Chondrocyte (in vitro differentiated cells): ENCODE measurements around the gene RABGAP1L. TPM values are rescaled to one million over a fixed set of nuclear protein-coding genes. Genes with fewer than 3 reads are reported as not detected.
"Not testable (repeated sequence)": the region's sequence is repeated elsewhere in the genome, so short reads cannot be mapped to it uniquely, and the experiment has no call there.

Source experiments
- DNase-seq: peaks from one replicate; pipeline ENCODE4 v3.0.0; 2021; ENCODE audit warnings: mixed read lengths, low spot score
- H3K27ac Mint-ChIP-seq: one replicate; pipeline ENCODE4 v1.8.0; 2021; ENCODE audit warnings: mild to moderate bottlenecking, moderate library complexity, mixed read lengths; ENCODE audit not compliant: unreplicated experiment
- H3K27me3 Mint-ChIP-seq: 2 replicates; pipeline ENCODE4 v1.8.0; 2021; ENCODE audit warnings: low read depth, mixed read lengths
- H3K36me3 Mint-ChIP-seq: 2 replicates; pipeline ENCODE4 v1.8.0; 2021; ENCODE audit warnings: low read depth, mixed read lengths
- H3K4me1 Mint-ChIP-seq: 2 replicates; pipeline ENCODE4 v1.8.0; 2021; ENCODE audit warnings: low read depth, mild to moderate bottlenecking, mixed read lengths
- H3K4me3 Mint-ChIP-seq: one replicate; pipeline ENCODE4 v1.8.0; 2021; ENCODE audit warnings: mild to moderate bottlenecking, moderate library complexity, mixed read lengths; ENCODE audit not compliant: unreplicated experiment
- H3K9me3 Mint-ChIP-seq: 2 replicates; pipeline ENCODE4 v1.8.0; 2021; ENCODE audit warnings: low read depth, mixed read lengths
- total RNA-seq: library from RNA; stranded (reverse); gene quantifications from 3 replicates; pipeline ENCODE4 v1.2.1, GENCODE V29; 2021
- TF ChIP-seq, protein P1 (sequence below): fragments of 200-600 bp; sonication (generic); IDR thresholded peaks from 2 replicates; pipeline ENCODE4 v1.5.0; 2021; ENCODE audit warnings: antibody characterized with exemption, mild to moderate bottlenecking, moderate library complexity

RABGAP1L gene
- total RNA-seq, 1 donor from 2014 or later: 27.1 TPM

- TF ChIP-seq, protein P1, sequence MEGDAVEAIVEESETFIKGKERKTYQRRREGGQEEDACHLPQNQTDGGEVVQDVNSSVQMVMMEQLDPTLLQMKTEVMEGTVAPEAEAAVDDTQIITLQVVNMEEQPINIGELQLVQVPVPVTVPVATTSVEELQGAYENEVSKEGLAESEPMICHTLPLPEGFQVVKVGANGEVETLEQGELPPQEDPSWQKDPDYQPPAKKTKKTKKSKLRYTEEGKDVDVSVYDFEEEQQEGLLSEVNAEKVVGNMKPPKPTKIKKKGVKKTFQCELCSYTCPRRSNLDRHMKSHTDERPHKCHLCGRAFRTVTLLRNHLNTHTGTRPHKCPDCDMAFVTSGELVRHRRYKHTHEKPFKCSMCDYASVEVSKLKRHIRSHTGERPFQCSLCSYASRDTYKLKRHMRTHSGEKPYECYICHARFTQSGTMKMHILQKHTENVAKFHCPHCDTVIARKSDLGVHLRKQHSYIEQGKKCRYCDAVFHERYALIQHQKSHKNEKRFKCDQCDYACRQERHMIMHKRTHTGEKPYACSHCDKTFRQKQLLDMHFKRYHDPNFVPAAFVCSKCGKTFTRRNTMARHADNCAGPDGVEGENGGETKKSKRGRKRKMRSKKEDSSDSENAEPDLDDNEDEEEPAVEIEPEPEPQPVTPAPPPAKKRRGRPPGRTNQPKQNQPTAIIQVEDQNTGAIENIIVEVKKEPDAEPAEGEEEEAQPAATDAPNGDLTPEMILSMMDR: no peak
- Mint-ChIP-seq H3K27me3 (no peaks in the 10 kb centered on the region), H3K9me3 (peaks cover 13% of the 10 kb centered on the region), H3K27ac (no peak overlapping the region), H3K4me3 (no peak overlapping the region), H3K4me1 (peaks cover 3% of the 10 kb centered on the region), H3K36me3 (peaks cover 9% of the 10 kb centered on the region)
- DNase-seq: no peak
These were observed 66.3 kb downstream of the RABGAP1L start for GRCh38 chr1:174225499-174226204.

DNA sequence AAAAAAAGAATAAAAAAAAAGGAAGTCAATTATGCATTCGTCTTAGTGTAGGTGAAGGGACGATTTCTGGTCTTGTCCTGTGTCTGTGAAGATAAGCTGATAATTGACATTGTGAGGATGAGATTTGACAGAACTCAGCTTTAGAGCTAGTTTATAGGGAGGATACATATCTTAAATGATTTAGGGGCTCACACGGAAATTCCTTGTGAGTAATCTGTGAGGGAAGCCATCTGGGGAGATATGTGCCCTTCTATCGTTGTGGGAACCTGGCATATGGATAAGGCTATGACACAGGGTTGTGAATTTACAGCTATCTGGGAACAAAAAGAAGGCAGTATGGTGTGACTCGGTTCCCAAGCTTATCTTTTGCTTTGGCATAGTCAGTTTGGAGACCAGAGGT is 71.1 kb downstream of the RABGAP1L start:
- Mint-ChIP-seq H3K4me1 (peaks cover 3% of the 10 kb centered on the region), H3K27me3 (no peaks in the 10 kb centered on the region), H3K4me3 (no peak overlapping the region), H3K27ac (no peak overlapping the region), H3K36me3 (peaks cover 16% of the 10 kb centered on the region), H3K9me3 (peaks cover 7% of the 10 kb centered on the region)
- no peak for DNase-seq
- TF ChIP-seq, protein P1: no peak

- Mint-ChIP-seq H3K9me3 (peaks cover 7% of the 10 kb centered on the region), H3K36me3 (peaks cover 14% of the 10 kb centered on the region), H3K27ac (no peak overlapping the region), H3K27me3 (no peaks in the 10 kb centered on the region), H3K4me3 (no peak overlapping the region), H3K4me1 (peaks cover 3% of the 10 kb centered on the region)
- DNase-seq: no peak
- TF ChIP-seq, protein P1: no peak
These were observed 73.4 kb downstream of the RABGAP1L start for GRCh38 chr1:174232761-174233160.

GRCh38 chr1:174238845-174239501 is 79.7 kb downstream of the RABGAP1L start:
- not testable (repeated sequence) for DNase-seq, H3K27me3 Mint-ChIP-seq, H3K9me3 Mint-ChIP-seq, H3K36me3 Mint-ChIP-seq, H3K4me1 Mint-ChIP-seq
- peak overlapping the region; percentile 10 for H3K27ac Mint-ChIP-seq
- peak overlapping the region; percentile 73 for H3K4me3 Mint-ChIP-seq

DNA sequence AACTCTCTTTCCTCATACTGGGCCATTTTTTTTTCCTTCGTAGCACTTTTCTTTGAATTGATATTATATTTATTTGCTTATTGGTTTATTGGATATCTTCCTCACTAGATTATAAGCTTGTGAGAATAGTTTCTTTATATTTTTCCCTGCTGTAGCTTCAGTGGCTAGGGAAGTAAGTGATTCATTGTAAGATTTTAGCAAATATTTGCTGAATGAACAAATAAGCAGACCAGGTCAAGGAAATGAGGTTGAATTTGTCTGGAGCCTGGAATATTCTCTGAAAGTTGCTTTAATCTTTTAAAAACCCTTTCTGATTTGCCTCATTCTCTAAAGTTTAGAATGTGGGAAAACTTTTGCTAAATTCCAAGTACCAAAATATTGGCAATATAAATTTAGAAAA is 80.2 kb downstream of the RABGAP1L start:
- Mint-ChIP-seq H3K4me1 (peaks cover 5% of the 10 kb centered on the region), H3K9me3 (no peaks in the 10 kb centered on the region), H3K27ac (no peak overlapping the region), H3K4me3 (peak overlapping the region; percentile 73), H3K27me3 (no peaks in the 10 kb centered on the region), H3K36me3 (no peaks in the 10 kb centered on the region)
- DNase-seq: no peak
- TF ChIP-seq, protein P1: no peak

GRCh38 chr1:174242856-174243255 is 83.5 kb downstream of the RABGAP1L start:
- Mint-ChIP-seq H3K36me3 (peaks cover 1% of the 10 kb centered on the region), H3K27me3 (no peaks in the 10 kb centered on the region), H3K4me3 (no peak overlapping the region), H3K9me3 (no peaks in the 10 kb centered on the region), H3K4me1 (peaks cover 5% of the 10 kb centered on the region), H3K27ac (no peak overlapping the region)
- TF ChIP-seq, protein P1: no peak
- DNase-seq: no peak
